GM19351 (cell line): ENCODE measurements around the gene USB1.

Source experiments
- ATAC-seq: cut with Tn5 transposase; IDR thresholded peaks from one replicate; pipeline ENCODE4 v1.9.1; 2021; ENCODE audit warnings: mild to moderate bottlenecking, moderate library complexity; ENCODE audit not compliant: unreplicated experiment

USB1 gene

DNA sequence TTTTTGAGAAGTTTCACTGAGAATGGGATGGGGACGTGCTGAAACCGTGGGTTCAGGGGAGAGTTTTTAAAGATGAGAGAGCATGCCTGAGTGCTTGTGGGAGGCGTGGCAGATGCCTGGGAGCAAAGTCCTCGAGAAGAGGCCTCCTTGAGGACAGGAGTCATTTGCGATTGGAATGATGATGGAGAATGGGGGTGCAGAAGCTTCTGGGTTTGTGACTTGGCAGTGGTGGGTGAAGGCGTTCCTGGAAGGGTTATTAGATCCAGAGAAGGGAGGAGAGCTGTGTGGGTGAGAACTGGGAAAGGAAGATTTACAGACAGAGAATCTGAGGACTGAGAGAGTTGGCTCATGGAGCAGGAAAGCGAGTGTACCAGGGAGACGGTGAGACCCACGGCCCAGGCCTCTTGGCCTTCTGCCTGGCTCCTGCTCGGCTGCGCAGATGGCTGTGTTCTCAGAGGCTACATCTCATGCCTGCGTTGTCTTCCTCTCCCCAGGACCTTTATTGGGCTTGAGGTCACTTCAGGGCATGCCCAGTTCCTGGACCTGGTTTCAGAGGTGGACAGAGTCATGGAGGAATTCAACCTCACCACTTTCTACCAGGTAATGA lies 15.7 kb downstream of the USB1 start:
- no peak for ATAC-seq

DNA sequence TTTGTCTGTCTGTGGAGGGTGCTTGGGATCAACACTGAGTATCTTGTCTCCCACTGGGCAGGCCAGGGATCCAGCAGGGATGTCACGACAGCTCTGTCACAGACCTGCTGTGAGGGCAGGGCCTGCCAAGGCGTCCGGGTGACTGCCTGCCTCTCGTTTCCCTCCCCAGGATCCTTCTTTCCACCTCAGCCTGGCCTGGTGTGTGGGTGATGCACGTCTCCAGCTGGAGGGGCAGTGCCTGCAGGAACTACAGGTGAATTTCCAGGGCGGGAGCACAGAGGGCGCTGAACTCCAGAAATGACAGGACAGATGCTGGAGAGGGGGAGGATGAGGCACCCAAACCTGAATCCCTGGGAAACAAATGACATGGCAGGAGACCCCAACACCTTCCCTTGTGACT lies 17.6 kb downstream of the USB1 start:
- no peak for ATAC-seq

- no peak for ATAC-seq
Measured at GRCh38 chr16:58019866-58020538, 18.8 kb downstream of the USB1 start.

DNA sequence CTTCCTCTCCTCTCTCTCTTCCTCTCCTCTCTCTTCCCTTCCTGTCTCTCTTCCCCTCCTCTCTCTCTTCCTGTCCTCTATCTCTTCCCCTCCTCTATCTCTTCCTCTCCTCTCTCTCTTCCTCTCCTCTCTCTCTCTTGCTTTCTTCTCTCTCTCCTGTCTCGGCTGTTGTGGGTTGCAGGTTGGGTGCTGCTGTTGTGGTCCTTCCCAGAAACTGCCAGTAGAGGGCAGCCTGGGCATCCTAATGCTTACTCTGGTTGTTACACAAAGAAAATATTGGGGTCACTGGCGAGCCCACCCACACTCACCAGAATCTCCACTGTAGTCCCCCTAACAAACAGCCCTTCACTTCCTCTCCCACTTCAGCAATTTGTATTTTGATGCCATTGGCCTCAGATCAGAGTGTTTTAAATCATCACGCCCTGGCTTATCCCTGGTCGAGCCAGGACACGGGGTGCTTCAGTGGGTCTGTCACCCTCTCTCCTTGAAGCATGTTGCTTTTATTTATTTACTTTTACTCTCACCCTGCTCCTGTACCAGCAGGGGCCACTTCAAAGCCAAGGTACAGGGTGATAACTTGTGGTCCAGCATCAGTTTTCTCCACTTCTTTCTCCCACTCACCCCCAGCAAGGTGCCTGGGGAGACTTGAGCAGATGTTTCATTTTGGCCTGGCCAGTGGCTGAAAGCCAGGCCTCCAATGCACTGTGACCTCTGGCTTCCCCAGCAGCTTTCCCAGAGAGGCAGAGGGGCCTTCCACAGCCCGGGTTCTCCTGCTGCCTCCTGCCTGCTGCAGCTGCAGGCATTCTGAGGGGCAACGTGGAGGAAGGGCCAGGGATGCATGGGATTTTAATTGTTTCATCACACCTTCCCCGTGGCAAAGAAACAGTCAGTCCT lies 19.7 kb downstream of the USB1 start:
- ATAC-seq, result peak; percentile 57

- no peak for ATAC-seq
Measured at GRCh38 chr16:58021661-58022551, 20.7 kb downstream of the USB1 start.

- ATAC-seq, result no peak
Measured at GRCh38 chr16:58022601-58023371, 21.6 kb downstream of the USB1 start.

DNA sequence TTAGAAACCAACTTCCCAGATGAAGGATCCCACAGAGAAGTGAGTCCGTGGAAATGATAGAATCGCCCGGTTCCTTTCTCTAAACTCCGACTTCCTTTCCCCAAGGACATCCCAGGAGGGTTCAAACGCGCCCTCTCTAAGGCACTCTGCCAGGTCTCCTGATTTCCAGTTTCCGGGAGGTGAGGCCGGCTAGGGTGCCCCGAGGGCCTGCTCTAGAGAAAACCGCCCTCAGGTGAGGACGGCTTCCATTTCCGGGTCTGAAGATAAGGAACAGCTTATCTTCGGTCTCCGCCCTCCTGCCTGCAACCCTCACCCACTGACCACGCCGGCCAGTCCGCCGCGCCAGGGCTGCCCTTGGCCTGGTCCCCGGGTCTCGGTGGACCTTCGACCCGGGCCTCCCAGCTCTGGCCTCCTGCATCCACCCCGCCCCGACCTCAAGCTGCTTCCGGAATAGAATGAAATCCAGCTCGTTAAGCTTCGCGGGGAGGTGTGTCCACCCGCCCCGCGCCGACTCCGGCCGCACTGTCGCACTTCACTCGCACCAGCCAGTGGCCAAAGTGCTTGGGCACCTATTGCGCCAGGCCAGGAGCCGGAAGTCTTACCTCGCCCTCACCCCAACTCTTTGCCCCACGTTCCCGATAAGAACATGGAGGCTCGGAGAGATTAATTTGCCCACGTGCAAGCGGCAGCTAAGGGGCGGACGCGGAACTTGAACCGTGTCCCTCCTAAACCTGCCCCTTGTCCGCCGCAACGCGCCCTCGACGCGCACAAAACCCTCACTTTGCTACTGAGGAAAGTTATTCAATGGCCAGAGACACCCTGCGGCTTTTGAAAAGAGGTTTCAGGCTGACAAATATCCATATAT lies 23.5 kb downstream of the USB1 start:
- ATAC-seq, result no peak

DNA sequence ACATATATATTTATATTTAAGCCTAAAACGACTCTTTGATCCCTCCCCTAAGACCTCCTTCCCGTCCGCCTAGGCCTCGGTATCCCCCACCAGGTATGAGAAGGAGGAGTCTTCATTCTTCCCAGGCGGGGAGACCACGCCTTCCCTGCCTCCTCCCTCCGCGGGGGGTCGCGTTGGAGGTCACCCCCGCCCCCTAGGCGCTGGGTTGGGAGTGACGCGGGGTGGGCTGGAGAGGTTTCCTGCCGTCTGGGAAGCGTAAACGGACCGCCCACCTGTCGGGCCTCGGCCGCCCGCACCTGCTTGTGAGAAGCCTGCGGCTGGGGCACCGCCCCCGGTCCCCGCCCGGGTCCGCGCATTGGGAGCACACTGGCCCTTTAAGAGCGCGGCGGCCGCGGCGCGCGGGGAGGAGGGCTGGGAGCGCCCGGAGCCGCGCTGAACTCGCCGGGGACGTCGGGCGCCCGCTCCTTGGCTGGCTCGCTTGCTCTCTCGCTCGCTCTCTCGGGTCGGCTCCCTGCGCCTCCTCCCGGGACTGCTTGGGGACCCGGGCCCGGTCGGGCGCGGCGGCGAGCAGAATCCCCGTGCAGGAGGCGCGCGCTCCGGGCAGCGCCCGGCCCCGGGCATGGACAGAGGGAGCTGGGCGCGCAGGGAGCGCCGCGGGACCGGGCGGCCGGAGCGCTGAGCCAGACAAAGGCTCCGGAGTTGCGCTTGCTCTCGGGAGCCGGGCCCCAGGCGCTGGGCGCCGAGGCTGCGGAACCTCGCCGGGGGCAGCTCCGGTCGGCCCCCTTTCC lies 24.3 kb downstream of the USB1 start, which contains the start of gene MMP15:
Gene MMP15, plus strand, starts transcription at position 404 of the 788 bp plus-strand sequence. CDS start 597 bp downstream, outside the sequence.
- ATAC-seq, result peak; percentile 60

DNA sequence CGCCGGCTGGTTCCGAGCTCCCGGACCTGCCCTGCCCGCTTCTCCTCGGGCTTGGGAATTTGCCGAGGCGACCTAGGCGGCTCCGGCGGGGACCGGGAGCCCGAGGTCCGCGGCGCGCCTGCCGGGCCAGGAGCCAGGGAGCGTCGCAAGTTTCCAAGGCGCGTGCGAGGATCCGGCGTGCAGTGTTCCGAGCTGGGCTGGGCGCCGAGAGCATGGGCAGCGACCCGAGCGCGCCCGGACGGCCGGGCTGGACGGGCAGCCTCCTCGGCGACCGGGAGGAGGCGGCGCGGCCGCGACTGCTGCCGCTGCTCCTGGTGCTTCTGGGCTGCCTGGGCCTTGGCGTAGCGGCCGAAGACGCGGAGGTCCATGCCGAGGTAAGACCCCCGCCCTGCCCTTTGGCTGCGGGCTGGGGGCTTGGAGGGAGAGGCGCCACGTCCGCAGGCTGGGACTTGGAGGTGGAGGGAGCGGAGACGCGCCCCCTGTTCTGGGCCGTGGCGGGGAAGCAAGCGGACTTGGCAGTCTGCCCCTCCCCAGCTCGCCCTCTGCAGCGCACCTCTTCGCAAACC lies 25.0 kb downstream of the USB1 start:
- ATAC-seq, result no peak

GRCh38 chr16:58026705-58027160 lies 25.5 kb downstream of the USB1 start:
- no peak for ATAC-seq

DNA sequence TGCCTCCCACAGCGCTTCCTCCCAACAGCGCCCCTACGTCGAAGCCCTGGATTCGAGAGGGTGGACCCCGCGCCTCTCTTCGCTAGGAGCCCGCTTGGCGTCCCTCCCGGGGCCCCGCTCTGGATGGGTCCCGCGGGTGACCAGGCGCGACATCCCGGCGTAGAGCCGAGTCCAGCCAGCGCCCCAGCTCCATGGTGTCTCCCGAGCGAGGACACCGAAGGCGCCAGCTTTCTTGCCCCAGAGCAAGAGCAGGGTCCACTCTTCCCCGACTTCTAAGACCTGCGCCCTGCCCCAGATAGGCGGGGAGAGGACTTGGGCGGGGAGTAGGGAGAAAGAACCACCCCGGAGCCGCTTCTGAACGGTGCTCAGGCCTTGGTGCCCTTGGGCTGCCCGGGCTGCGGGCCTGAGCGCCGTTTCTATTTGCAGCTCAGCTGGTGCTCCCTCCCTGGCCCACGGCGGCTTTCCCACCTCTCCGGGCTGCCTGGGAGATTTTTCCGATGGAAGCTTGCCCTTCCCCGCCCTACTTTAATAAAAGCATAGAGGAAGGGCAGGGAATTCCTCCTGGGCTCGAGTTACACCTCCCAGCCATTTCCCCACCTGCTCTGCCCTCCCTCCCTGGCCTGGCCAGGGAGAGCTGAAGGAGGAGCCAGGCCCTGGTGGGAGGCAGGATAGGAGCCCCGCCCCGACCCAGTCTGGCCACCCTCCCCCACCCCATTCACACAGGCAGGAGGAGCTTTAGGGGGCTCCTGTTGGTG lies 26.1 kb downstream of the USB1 start:
- ATAC-seq, result no peak

GRCh38 chr16:58027916-58028455 lies 26.8 kb downstream of the USB1 start:
- ATAC-seq, result no peak

DNA sequence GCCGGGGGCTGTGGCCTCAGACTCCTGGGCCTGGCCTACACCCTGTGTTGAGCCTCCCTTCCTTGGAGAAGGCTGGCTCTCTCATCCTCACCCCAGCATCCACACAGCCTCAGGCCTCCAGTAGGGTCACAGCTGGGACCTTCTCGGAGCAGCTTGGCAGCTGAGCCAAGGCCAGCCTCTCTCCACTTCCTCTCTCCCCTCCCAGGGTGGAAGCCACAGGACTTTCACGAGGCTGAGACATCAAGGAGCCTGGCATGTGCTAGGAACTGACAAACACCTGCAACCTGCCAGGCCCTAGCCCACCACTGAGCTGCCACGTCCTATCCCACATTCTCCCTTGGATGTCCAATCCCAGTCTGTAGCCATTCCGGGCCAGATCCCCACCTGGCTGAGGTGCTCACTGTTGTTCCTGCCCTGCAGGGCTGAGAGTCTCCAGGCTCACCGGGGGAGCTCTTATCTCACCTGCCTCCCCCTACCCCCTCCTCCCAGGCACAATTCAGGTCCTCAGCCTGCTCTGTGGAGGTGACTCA lies 27.4 kb downstream of the USB1 start:
- no peak for ATAC-seq

DNA sequence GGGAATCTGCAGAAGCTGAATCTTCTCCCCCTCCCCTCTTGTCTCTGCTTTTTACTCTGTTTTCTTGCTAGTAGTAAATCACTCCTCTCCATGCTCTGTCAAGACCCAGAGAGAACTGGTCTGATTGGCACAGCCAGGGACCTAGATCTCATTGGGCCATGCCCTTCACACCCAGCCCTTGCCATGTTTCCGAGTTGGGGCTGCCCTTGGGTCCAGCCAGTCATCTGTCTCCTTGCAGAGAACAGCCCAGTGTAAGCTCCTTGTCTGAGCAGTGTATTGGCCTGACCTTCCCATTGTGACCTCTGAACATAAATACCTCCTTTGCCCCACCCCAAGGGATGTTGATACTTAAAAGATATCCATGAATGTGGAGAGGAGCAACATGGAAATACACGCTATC lies 28.2 kb downstream of the USB1 start:
- no peak for ATAC-seq

DNA sequence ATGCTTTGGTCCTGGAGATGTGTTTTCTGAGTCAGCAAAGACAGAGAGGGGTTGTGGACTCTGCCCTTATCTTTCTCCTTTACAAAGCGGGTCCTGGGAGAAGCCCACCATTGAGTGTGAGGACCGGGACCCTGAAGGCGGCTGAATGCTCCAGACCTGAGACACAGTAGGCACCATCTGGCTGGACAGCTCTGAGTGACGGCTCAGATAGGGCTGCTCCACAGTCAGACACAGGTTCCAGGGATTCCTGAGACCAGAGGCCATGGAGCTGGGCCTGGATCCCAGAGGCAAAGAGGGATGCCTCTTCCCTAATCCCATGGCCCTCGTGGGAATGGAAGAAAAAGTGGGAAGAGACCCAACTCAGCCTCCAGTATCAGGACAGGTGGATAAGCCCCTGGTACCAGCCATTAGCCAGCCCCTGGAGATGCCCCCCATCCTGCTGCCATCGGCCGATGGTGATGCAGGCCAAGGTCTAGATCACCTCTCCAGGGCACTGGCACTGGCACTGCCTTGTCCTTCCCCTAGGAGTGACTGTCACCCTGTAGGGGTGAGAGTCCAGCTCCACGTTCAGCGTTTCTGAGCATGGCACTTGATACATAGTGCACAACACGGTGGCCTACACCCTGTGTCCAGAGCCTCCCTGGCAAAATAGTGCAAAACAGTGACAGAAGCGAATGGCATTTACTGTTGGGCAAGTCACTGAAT lies 29.1 kb downstream of the USB1 start:
- ATAC-seq, result no peak
